ENCODE results near the gene PIP4K2A.

- TF ChIP-seq, protein P1, sequence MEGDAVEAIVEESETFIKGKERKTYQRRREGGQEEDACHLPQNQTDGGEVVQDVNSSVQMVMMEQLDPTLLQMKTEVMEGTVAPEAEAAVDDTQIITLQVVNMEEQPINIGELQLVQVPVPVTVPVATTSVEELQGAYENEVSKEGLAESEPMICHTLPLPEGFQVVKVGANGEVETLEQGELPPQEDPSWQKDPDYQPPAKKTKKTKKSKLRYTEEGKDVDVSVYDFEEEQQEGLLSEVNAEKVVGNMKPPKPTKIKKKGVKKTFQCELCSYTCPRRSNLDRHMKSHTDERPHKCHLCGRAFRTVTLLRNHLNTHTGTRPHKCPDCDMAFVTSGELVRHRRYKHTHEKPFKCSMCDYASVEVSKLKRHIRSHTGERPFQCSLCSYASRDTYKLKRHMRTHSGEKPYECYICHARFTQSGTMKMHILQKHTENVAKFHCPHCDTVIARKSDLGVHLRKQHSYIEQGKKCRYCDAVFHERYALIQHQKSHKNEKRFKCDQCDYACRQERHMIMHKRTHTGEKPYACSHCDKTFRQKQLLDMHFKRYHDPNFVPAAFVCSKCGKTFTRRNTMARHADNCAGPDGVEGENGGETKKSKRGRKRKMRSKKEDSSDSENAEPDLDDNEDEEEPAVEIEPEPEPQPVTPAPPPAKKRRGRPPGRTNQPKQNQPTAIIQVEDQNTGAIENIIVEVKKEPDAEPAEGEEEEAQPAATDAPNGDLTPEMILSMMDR (conservative IDR thresholded peaks at IDR 0.05): no peak
- TF ChIP-seq EZH2 (IDR thresholded peaks at IDR 0.05; ENCODE audit: low read depth): no peak
Observed at GRCh38 chr10:22717728-22718127, 3.4 kb upstream of the PIP4K2A start.
